NT2/D1 (cell line): ENCODE results near the gene KCNIP1.

Experiments
- DNase-seq: peaks from one replicate; pipeline ENCODE4 v3.0.0-alpha.2; 2011; ENCODE audit warnings: low read depth, low spot score
- H3K27me3 ChIP-seq: 2 replicates; pipeline ENCODE4 v1.6.0; 2011; ENCODE audit warnings: mild to moderate bottlenecking; ENCODE audit not compliant: insufficient read length, insufficient read depth
- H3K36me3 ChIP-seq: 2 replicates; pipeline ENCODE4 v1.6.1; 2011; ENCODE audit warnings: mild to moderate bottlenecking, low read length, mixed read lengths; ENCODE audit not compliant: insufficient read depth, insufficient read length
- H3K4me1 ChIP-seq: 2 replicates; pipeline ENCODE4 v1.5.1; 2011; ENCODE audit not compliant: insufficient read depth, insufficient read length
- H3K4me3 ChIP-seq: 2 replicates; pipeline ENCODE4 v1.5.1; 2011; ENCODE audit warnings: low read depth; ENCODE audit not compliant: insufficient read length
- H3K9ac ChIP-seq: 2 replicates; pipeline ENCODE4 v1.6.0; 2011; ENCODE audit warnings: low read depth; ENCODE audit not compliant: insufficient read length
- H3K9me3 ChIP-seq: 2 replicates; pipeline ENCODE4 v1.5.1; 2011; ENCODE audit warnings: mild to moderate bottlenecking, low read length; ENCODE audit not compliant: insufficient read depth
- SUZ12 ChIP-seq: IDR thresholded peaks from 2 replicates; pipeline ENCODE4 v1.6.1; 2011; ENCODE audit not compliant: insufficient read length, insufficient read depth; ENCODE audit errors: extremely low read depth
- YY1 ChIP-seq: IDR thresholded peaks from 2 replicates; pipeline ENCODE4 v1.6.1; 2011; ENCODE audit not compliant: insufficient read length, insufficient read depth
- ZNF274 ChIP-seq: IDR thresholded peaks from 2 replicates; pipeline ENCODE4 v1.6.1; 2011; ENCODE audit warnings: mild to moderate bottlenecking, low read depth, low read length

KCNIP1 gene

GRCh38 chr5:170571875-170572852 lies 68.3 kb downstream of the KCNIP1 start:
- no peaks in the 10 kb centered on the region for H3K36me3 ChIP-seq
- TF ChIP-seq ZNF274 (no peak), YY1 (no peak), SUZ12 (no peak)
- no peak overlapping the region for H3K4me3 ChIP-seq
- no peak for DNase-seq
- peaks cover 9% of the 10 kb centered on the region; the same call in 1 of the 2 replicates for H3K9me3 ChIP-seq
- no peak overlapping the region for H3K9ac ChIP-seq
- no peaks in the 10 kb centered on the region for H3K27me3 ChIP-seq
- no peaks in the 10 kb centered on the region for H3K4me1 ChIP-seq

- H3K27me3 ChIP-seq = no peaks in the 10 kb centered on the region
- H3K9me3 ChIP-seq = peaks cover 9% of the 10 kb centered on the region; the same call in 1 of the 2 replicates
- no peak overlapping the region for H3K9ac ChIP-seq
- H3K4me1 ChIP-seq = no peaks in the 10 kb centered on the region
- TF ChIP-seq SUZ12 = no peak
- no peak for TF ChIP-seq ZNF274
- no peaks in the 10 kb centered on the region for H3K36me3 ChIP-seq
- no peak for DNase-seq
- H3K4me3 ChIP-seq = no peak overlapping the region
Measured at GRCh38 chr5:170573114-170573513, 69.3 kb downstream of the KCNIP1 start.

- H3K4me3 ChIP-seq = no peak overlapping the region
- no peak for DNase-seq
- peaks cover 10% of the 10 kb centered on the region for H3K9me3 ChIP-seq
- no peaks in the 10 kb centered on the region for H3K4me1 ChIP-seq
- H3K9ac ChIP-seq = no peak overlapping the region
- TF ChIP-seq YY1 (no peak), SUZ12 (no peak), ZNF274 (no peak)
- H3K36me3 ChIP-seq = no peaks in the 10 kb centered on the region
- H3K27me3 ChIP-seq = no peaks in the 10 kb centered on the region
Measured at GRCh38 chr5:170573660-170574059, 69.8 kb downstream of the KCNIP1 start.

GRCh38 chr5:170576602-170577535 lies 73.0 kb downstream of the KCNIP1 start:
- Histone ChIP-seq H3K4me3 (no peak overlapping the region), H3K9me3 (peaks cover 14% of the 10 kb centered on the region), H3K36me3 (no peaks in the 10 kb centered on the region), H3K27me3 (no peaks in the 10 kb centered on the region), H3K9ac (no peak overlapping the region), H3K4me1 (no peaks in the 10 kb centered on the region)
- DNase-seq = no peak
- no peak for TF ChIP-seq YY1
- TF ChIP-seq SUZ12 = no peak
- TF ChIP-seq ZNF274 = no peak

- Histone ChIP-seq H3K36me3 (no peaks in the 10 kb centered on the region), H3K4me3 (no peak overlapping the region), H3K9ac (peak overlapping the region; percentile 36), H3K9me3 (peaks cover 14% of the 10 kb centered on the region), H3K27me3 (no peaks in the 10 kb centered on the region), H3K4me1 (no peaks in the 10 kb centered on the region)
- TF ChIP-seq SUZ12 (no peak), YY1 (no peak), ZNF274 (no peak)
- DNase-seq = peak; percentile 32
Measured at GRCh38 chr5:170579601-170580000, 75.8 kb downstream of the KCNIP1 start.

GRCh38 chr5:170581211-170581610 lies 77.4 kb downstream of the KCNIP1 start:
- H3K9ac ChIP-seq = no peak overlapping the region
- no peak for TF ChIP-seq ZNF274
- TF ChIP-seq SUZ12 = no peak
- TF ChIP-seq YY1 = no peak
- no peaks in the 10 kb centered on the region for H3K36me3 ChIP-seq

GRCh38 chr5:170582644-170583330 lies 79.0 kb downstream of the KCNIP1 start:
- Histone ChIP-seq H3K27me3 (no peaks in the 10 kb centered on the region), H3K4me1 (no peaks in the 10 kb centered on the region), H3K9ac (no peak overlapping the region), H3K36me3 (no peaks in the 10 kb centered on the region), H3K4me3 (no peak overlapping the region), H3K9me3 (peaks cover 6% of the 10 kb centered on the region)
- TF ChIP-seq SUZ12 = no peak
- no peak for TF ChIP-seq ZNF274
- TF ChIP-seq YY1 = no peak
- DNase-seq = no peak

More at GRCh38 chr5:170581211-170581610, 77.4 kb downstream of the KCNIP1 start:
- Histone ChIP-seq H3K27me3 (no peaks in the 10 kb centered on the region), H3K4me3 (no peak overlapping the region), H3K4me1 (no peaks in the 10 kb centered on the region), H3K9me3 (peaks cover 6% of the 10 kb centered on the region)
- DNase-seq = no peak
